ENCODE data around the gene MEIKIN. TPM values are rescaled to one million over a fixed set of nuclear protein-coding genes. Genes with fewer than 3 reads are reported as not detected.

Gene MEIKIN
- total RNA-seq, 1 experiment from 2014 or later: not detected

GRCh38 chr5:131846536-131846935, 98.9 kb downstream of the MEIKIN start:
- no peak overlapping the region for H3K4ac ChIP-seq (ENCODE audit: low read depth, low read length)
- H3K27ac Mint-ChIP-seq: no peak overlapping the region
- no peaks in the 10 kb centered on the region for H3K79me2 ChIP-seq (ENCODE audit: insufficient read depth, low read length)
- H3K4me2 ChIP-seq (ENCODE audit: insufficient read depth, insufficient read length, low read length): no peak overlapping the region
- no CpG with 5 or more reads among the region's 1 CpG for WGBS (ENCODE audit: extremely low coverage, insufficient read length, low lambda C conversion rate)
- H3K9me3 ChIP-seq (ENCODE audit: control insufficient read depth, low read depth, low read length): no peaks in the 10 kb centered on the region
- H3K9me3 Mint-ChIP-seq: peaks cover 62 to 71% of the 10 kb centered on the region in 2 experiments
- H2AFZ ChIP-seq (ENCODE audit: low read length): no peak overlapping the region
- H3K36me3 Mint-ChIP-seq (ENCODE audit: insufficient read depth in 1 of 3, low read depth in 3 of 3): peaks cover 9 to 26% (median 19%) of the 10 kb centered on the region in 3 experiments
- no peak overlapping the region for H2BK12ac ChIP-seq (ENCODE audit: insufficient read length, low read depth, low read length)
- no peak overlapping the region for H3K27ac ChIP-seq (ENCODE audit: insufficient read length, low read depth, low read length)
- no peaks in the 10 kb centered on the region for H3K23me2 ChIP-seq (ENCODE audit: insufficient read length, low read depth, low read length, poor library complexity, severe bottlenecking)
- no peaks in the 10 kb centered on the region for H4K20me1 ChIP-seq (ENCODE audit: control insufficient read depth, insufficient read depth, insufficient read length)
- H3K4me1 ChIP-seq (ENCODE audit: insufficient read depth, low read length): no peaks in the 10 kb centered on the region
- no peak overlapping the region for H4K91ac ChIP-seq (ENCODE audit: insufficient read length, low read depth, low read length)
- H3K14ac ChIP-seq (ENCODE audit: insufficient read depth, low read length): no peak overlapping the region
- H2BK15ac ChIP-seq (ENCODE audit: low read depth, low read length): no peak overlapping the region
- no peaks in the 10 kb centered on the region for H3K4me1 Mint-ChIP-seq
- no peak overlapping the region for H3K4me3 Mint-ChIP-seq
- peaks cover 2% of the 10 kb centered on the region; the same call in 1 of the 2 replicates for H3K27me3 Mint-ChIP-seq (ENCODE audit: low read depth)
- no peak overlapping the region for H2BK5ac ChIP-seq (ENCODE audit: insufficient read length, low read length)
- no peak overlapping the region for H3K23ac ChIP-seq (ENCODE audit: insufficient read length, low read depth, low read length)
- TF ChIP-seq CTCF (conservative IDR thresholded peaks at IDR 0.05): no peak
- no peak overlapping the region for H2AK5ac ChIP-seq (ENCODE audit: insufficient read length, low read length)
- no peak overlapping the region for H3K56ac ChIP-seq (ENCODE audit: insufficient read length, low read depth, low read length)
- H2BK120ac ChIP-seq (ENCODE audit: low read depth, low read length, poor library complexity, severe bottlenecking): no peak overlapping the region
- no peak overlapping the region for H4K5ac ChIP-seq (ENCODE audit: insufficient read length, low read depth, low read length)
- H3K27me3 ChIP-seq (ENCODE audit: insufficient read depth, low read length): no peaks in the 10 kb centered on the region
- no peak for DNase-seq
- no peak overlapping the region for H2BK20ac ChIP-seq (ENCODE audit: low read depth, low read length, poor library complexity, severe bottlenecking)
- H3K9ac ChIP-seq (ENCODE audit: extremely low read depth, insufficient read length, low read length): no peak overlapping the region
- H4K8ac ChIP-seq (replicated peaks; ENCODE audit: insufficient read length, low read depth, low read length): no peak overlapping the region
- H3K18ac ChIP-seq (ENCODE audit: insufficient read length, low read depth, low read length): no peak overlapping the region
- no peaks in the 10 kb centered on the region for H3K79me1 ChIP-seq (ENCODE audit: insufficient read depth, low read depth, low read length, poor library complexity, severe bottlenecking)
- no peak overlapping the region for H3T11ph ChIP-seq (ENCODE audit: low read length)

All from H9 (cell line).